Subcutaneous adipose tissue (tissue), 4 donors: ENCODE results near the gene PQBP1. TPM values are rescaled to one million over a fixed set of nuclear protein-coding genes. Genes with fewer than 3 reads are reported as not detected.

Experiments
- CTCF ChIP-seq: fragments of 450-650 bp; IDR thresholded peaks from one replicate; pipeline ENCODE4 v1.5.1; 2016; ENCODE audit warnings: low read depth, mild to moderate bottlenecking, control low read depth, antibody characterized with exemption, moderate library complexity
- total RNA-seq, 4 donors: library from RNA; depleted of rRNA; stranded (reverse); fragments of >200 nt; gene quantifications; one replicate each; pipeline ENCODE4 v1.1.0, GENCODE V29; 2016

The PQBP1 gene
- total RNA-seq, 4 donors from 2014 or later: 41.9 to 53.9 (median 44.3) TPM

- no peak for TF ChIP-seq CTCF
These were observed 6.8 kb upstream of the PQBP1 start for GRCh38 chrX:48890934-48891401.

- TF ChIP-seq CTCF: no peak
These were observed 6.1 kb upstream of the PQBP1 start for GRCh38 chrX:48891402-48892288.

DNA sequence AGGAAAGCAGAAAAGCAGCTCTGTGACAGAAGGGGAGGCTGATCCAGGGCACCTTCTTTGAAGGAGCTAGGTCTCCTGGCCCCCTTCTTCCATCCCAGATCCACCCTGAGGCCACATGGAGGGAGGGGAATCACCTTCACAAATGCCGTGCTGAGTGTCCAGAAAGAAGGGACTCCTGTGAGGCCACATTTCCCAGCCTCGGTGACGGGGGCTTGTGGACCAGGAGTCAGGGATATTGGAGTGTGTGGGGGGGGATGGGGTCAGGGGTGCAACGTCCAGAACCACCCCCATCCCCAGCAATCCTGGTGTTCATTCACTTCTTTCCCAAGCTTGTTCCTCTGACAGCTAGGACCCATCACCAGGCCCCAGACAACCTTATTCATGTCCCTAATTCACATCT, 4.8 kb upstream of the PQBP1 start:
- TF ChIP-seq CTCF: no peak

DNA sequence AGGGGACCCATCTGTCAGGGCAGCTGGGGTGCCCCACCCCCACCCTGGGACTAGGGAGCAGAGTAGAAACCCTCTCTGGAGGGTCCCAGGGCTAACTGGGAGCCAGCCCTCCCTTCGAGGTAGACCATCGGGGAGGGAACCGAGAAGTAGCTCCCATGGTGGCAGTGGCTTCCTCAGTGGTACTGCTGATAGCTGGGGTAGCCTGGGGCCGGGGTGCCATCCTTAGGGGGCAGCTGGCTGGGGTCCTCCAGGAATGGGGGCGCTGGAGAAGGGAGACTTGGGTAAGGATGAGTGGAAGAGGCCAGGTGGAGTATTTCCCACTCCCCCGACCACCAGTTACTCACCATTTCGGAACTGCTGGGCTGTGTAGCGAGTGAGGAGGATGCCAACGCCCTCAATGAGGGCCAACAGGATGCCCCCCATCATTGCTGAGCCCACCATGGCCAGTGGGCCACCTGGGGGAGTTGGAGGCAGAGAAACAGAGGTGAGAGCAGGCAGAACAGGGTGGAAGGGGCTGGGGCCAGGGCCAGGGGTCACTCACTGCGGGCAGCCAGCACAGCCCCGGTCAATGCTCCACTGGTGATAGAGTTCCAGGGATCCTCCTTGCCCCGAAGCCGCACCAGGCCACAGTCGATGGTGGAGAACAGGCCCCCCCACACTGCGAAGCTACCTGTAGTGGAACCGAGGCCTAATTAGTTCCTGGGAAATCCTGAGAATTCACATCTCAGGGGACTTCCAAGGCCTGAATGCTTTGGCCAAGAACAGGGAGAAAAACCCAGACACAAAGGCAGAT, 4.0 kb upstream of the PQBP1 start:
- no peak for TF ChIP-seq CTCF

DNA sequence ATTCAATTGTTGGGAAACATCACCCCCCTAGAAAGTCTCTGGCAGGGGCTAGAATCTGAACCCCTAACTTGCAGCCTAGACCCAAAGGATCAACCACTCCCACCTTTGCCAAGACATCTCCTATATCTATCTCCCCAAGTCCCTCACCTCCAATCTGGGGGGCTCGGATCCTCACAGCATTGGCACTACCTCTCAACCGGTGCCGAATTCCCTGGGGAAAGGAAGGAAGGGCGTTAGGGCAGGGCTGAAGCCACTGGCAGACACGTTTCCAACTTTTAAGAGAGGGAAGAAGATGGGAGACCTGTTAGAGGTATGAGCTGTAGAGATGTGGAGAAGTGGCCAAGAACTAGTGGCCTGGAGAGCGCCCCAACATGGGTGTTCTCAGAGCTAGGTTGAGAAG, 2.8 kb upstream of the PQBP1 start:
- TF ChIP-seq CTCF: no peak

GRCh38 chrX:48896611-48897011, 1.1 kb upstream of the PQBP1 start:
- no peak for TF ChIP-seq CTCF

DNA sequence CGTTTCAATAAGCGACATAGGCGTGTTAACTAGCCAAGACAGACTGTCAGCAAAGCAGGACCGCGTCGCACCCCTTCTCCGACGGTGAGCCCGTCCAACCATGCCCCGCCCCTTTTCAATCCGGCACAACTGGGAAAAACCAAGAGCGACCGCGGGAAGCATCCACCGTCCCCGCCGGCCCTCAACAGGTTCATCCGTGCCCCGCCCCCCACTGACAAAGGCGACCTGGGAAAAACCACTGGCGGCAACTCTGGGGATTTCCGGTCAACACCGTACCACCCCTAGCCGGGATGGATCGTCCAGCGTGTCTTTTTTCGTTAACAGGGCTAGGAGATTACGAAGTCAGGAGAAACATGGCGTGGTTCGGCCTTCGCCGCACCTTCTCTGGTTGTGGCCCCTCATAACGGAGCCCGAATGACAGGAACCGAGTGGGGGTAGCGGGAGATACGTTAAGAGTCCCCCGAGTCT, 539 bp upstream of the PQBP1 start:
- no peak for TF ChIP-seq CTCF
